ENCODE measurements around the gene IFNAR2. TPM values are rescaled to one million over a fixed set of nuclear protein-coding genes. Genes with fewer than 3 reads are reported as not detected.

Gene IFNAR2
- total RNA-seq, 1 experiment from 2014 or later: 12.3 TPM

- Histone ChIP-seq H3K4me3 (replicated peaks in 1 of 2; ENCODE audit: low read depth in 1 of 2, low read length in 2 of 2) (peak overlapping the region; percentile 79 to 85), H3K27ac (ENCODE audit: low read depth, low read length) (peak overlapping the region; percentile 57; the same call in 1 of the 2 replicates), H4K20me1 (ENCODE audit: insufficient read depth) (0 out of 2 replicates have a peak, but pooled peaks cover 4% of the 10 kb centered on the region), H3K79me2 (ENCODE audit: insufficient read depth, low read length) (no peaks in the 10 kb centered on the region), H3K36me3 (ENCODE audit: control insufficient read depth in 1 of 2, insufficient read depth in 2 of 2, low read length in 2 of 2) (no peaks in the 10 kb centered on the region; a peak in 1 of 4 replicates), H3K4me1 (ENCODE audit: control insufficient read depth in 1 of 2, insufficient read depth in 2 of 2, low read length in 2 of 2) (peaks cover 15 to 34% of the 10 kb centered on the region in 2 experiments), H2AFZ (ENCODE audit: low read depth, low read length, poor library complexity, severe bottlenecking) (no peak overlapping the region), H3K27me3 (ENCODE audit: insufficient read depth, low read length) (no peaks in the 10 kb centered on the region), H3K9me3 (ENCODE audit: control insufficient read depth in 1 of 2, insufficient read depth in 1 of 2, low read depth in 1 of 2, low read length in 2 of 2) (no peaks in the 10 kb centered on the region), H3K9me2 (ENCODE audit: insufficient read depth) (no peaks in the 10 kb centered on the region), H3K9ac (ENCODE audit: low read length) (peak overlapping the region; percentile 67), H3K4me2 (ENCODE audit: low read length) (peak overlapping the region; percentile 76)
- ATAC-seq: peak; percentile 15; the same call in 1 of the 2 replicates
- TF ChIP-seq SIN3A (IDR thresholded peaks at IDR 0.05; ENCODE audit: low read depth): no peak
- no peak for TF ChIP-seq EZH2 (IDR thresholded peaks at IDR 0.05)
- TF ChIP-seq CEBPB (IDR thresholded peaks at IDR 0.05; ENCODE audit: low read depth): no peak
- TF ChIP-seq POLR2AphosphoS5 (IDR thresholded peaks at IDR 0.05; ENCODE audit: low read depth, low read length): no peak
- TF ChIP-seq CTCF (IDR thresholded peaks at IDR 0.05 in 2 of 3, conservative IDR thresholded peaks at IDR 0.05 in 1 of 3; ENCODE audit: borderline replicate concordance in 1 of 3, insufficient read depth in 1 of 3, low read depth in 2 of 3, low read length in 2 of 3): no peak
- TF ChIP-seq YY1 (IDR thresholded peaks at IDR 0.05; ENCODE audit: extremely low read depth, insufficient replicate concordance, low read depth, low read length): no peak
- no peak for TF ChIP-seq EGR1 (IDR thresholded peaks at IDR 0.05; ENCODE audit: low read depth)
- TF ChIP-seq ZNF274 (IDR thresholded peaks at IDR 0.05; ENCODE audit: low read depth, low read length): no peak
- POLR2A ChIA-PET: interaction anchor here (2.2 kb wide), 1 partner anchor 58 kb away, joined by 6 read pairs; the partner anchor contains the start of gene IFNAR1
- no TSS peak for BruUV-seq (replicated peaks)
- intact Hi-C loops (cut with micrococcal nuclease): no loop called here
- no peak for DNase-seq (ENCODE audit: low read depth, low spot score)
- RAD21 ChIA-PET (ENCODE audit: low non-redundant PET in 1 of 2, low total read pairs in 2 of 2, uncharacterized antibody in 2 of 2, unreplicated experiment in 2 of 2): no interaction called here
- CTCF ChIA-PET: interaction anchor here (1.0 kb wide), 1 partner anchor 94 kb away, joined by 3 read pairs; no protein-coding TSS in a partner anchor
Measured at GRCh38 chr21:33266789-33267135, 37.0 kb downstream of the IFNAR2 start.
